Measurements from ENCODE around the gene ZBTB32.
"Not testable (repeated sequence)": the region's sequence is repeated elsewhere in the genome, so short reads cannot be mapped to it uniquely, and the experiment has no call there.

The ZBTB32 gene

DNA sequence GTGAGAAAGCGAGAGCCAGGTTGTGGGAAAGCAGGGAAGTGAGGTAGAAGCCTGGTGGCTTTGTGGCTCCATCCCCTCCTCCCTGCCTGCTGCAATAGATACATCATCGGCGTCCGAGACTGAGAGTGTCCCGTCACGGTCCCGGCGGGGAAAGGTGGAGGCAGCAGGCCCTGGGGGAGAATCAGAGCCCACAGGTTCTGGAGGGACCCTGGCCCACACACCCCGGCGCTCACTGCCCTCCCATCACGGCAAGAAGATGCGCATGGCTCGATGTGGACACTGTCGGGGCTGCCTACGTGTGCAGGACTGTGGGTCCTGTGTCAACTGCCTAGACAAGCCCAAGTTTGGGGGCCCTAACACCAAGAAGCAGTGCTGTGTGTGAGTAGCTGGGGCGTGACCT is 18.5 kb downstream of the ZBTB32 start:
- no peak for DNase-seq

DNA sequence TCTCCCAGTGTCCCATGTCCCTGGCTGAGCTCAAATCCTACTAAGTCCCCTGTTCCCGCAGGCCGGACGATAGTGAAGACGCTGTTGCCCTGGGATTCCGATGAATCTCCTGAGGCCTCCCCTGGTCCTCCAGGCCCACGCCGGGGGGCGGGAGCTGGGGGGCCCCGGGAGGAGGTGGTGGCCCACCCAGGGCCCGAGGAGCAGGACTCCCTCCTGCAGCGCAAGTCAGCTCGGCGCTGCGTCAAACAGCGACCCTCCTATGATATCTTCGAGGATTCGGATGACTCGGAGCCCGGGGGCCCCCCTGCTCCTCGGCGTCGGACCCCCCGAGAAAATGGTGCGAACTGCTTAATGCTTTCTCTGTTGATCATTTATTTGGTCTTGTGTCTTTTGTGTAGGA is 19.3 kb downstream of the ZBTB32 start:
- no peak for DNase-seq

DNA sequence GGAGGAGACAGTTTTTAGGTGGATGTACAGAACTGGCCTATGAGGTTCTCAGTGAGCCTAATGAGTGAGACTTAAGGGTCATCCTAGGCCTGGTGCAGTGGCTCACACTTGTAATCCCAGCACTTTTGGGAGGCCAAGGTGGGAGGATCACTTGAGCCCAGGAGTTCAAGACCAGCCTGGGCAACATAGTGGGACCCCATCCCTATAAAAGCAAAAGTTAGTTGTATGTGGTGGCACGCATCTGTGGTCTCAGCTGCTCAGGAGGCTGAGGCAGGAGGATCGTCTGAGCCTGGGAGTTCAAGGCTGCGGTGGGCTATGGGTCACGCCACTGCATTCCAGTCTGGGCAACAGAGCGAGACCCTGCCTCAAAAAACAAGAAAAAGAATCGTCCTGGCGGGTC is 19.8 kb downstream of the ZBTB32 start:
- DNase-seq: not testable (repeated sequence)

DNA sequence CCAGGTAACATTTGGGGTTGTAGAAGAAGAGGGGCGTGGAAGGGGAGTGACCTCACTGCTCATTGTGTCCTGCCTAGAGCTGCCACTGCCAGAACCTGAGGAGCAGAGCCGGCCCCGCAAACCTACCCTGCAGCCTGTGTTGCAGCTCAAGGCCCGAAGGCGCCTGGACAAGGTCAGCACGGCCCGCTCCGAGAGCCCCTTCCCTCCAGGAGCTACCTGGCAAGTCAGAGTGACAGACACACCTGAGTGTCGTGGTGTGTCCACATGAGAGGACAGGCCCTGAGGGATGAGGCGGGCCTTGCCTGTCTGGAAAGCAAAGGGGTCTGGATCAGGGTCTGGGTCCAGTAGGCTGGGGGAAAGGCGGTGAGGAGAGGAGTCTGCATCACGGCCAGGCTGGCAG is 20.2 kb downstream of the ZBTB32 start:
- DNase-seq: no peak

DNA sequence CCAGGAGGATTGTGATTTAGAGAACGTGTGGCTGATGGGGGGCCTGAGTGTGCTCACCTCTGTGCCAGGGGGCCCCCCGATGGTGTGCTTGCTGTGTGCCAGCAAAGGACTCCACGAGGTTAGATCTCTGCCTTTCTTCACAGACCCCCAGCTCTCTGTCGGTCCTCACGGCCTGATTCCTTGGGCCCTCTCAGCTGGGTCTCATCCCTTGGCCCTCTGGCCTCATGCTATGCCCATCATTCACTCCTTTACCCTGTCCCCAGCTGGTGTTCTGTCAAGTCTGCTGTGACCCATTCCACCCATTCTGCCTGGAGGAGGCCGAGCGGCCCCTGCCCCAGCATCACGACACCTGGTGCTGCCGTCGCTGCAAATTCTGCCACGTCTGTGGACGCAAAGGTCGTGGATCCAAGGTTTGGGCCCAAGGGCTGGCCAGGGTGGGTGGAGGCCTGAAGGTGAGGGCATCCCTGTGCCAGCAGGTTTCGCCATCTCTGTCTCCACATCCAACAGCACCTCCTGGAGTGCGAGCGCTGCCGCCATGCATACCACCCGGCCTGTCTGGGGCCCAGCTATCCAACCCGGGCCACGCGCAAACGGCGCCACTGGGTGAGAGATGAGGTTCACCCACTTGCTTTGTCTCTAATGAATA is 21.0 kb downstream of the ZBTB32 start:
- no peak for DNase-seq

DNA sequence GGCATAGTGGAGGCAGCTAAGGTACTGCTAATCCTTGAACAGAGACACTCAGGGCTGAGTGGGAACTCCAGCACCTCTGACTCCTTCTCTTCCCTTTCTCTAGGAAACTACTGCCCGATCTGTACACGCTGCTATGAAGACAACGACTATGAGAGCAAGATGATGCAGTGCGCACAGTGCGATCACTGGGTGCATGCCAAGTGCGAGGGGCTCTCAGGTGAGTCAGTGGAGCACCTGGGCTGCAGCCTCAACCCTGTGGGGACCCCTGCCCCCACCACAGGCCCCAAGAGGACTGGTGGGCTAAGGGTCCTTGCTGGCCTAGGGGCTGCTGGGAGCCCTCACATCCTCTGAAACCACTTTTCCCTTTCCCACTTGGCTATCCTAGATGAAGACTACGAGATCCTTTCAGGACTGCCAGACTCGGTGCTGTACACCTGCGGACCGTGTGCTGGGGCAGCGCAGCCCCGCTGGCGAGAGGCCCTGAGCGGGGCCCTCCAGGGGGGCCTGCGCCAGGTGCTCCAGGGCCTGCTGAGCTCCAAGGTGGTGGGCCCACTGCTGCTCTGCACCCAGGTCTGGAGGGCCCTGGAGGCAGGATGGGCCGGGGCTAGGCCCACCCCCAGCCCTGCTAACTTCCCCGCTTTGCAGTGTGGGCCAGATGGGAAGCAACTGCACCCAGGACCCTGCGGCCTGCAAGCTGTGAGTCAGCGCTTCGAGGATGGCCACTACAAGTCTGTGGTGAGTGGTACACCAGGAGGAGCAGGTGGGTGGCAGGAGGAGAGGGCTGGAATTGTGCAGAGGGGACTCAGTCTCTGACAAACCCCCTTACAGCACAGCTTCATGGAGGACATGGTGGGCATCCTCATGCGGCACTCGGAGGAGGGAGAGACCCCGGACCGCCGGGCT is 22.9 kb downstream of the ZBTB32 start:
- no peak for DNase-seq

DNA sequence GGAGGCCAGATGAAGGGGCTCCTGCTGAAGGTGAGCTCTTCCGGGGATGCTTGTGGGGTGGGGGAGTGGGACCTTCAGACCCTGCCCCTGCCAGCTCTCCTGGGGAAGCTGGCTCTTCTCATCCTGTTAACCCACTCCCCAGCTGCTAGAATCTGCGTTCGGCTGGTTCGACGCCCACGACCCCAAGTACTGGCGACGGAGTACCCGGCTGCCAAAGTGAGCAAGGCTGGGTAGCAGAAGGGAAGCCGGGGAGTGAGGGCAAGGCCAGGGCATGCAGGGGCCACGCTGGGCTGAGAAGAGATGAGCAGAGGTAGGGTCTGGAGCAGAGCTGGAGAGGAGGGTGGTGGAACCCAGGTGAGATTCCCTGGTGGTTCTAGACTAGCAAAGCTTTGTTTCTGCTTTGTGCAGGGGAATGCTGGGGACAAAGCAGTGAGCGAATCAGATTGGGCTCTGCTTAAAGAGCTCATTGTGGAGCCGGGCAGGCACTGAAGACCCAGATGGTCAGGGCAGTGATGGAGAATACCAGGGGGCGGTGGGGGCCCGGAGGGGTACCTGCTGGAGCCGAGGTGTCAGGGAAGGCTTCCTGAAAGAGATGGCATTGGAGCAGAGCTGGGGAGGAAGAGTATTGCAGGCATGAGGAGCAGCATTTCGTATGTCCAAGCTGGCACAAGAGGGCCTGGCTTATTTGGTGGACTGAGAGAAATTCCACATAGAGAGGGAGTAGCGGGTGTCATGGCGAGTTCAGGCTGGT is 23.8 kb downstream of the ZBTB32 start:
- no peak for DNase-seq

DNA sequence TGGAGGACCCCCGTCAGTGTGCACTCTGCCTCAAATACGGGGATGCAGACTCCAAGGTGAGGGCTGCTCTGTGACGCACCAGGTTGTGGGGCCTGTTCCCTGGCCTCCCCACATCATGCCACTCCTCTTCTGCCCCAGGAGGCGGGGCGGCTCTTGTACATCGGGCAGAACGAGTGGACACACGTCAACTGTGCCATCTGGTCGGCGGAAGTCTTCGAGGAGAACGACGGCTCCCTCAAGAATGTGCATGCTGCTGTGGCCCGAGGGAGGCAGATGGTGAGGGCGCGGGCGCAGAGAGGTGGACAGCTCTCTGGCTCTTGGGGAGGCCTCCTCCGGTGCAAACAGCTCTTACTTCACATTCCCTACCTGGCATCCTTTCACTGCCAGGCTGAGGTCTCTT is 24.7 kb downstream of the ZBTB32 start:
- DNase-seq: no peak

DNA sequence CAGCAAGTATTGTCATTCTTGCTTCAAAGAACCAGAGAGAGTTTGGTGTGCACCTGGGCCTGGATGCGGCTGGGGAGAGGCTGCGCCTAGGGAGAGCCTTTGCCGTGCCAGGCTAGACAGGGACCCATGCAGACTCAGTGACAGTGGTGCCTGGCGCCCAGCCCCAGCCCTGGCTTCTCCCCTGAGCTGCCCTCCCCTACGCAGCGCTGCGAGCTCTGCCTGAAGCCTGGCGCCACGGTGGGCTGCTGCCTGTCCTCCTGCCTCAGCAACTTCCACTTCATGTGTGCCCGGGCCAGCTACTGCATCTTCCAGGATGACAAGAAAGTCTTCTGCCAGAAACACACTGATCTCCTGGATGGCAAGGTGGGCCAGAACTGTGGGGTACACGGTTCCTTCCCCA is 25.4 kb downstream of the ZBTB32 start:
- DNase-seq: no peak

DNA sequence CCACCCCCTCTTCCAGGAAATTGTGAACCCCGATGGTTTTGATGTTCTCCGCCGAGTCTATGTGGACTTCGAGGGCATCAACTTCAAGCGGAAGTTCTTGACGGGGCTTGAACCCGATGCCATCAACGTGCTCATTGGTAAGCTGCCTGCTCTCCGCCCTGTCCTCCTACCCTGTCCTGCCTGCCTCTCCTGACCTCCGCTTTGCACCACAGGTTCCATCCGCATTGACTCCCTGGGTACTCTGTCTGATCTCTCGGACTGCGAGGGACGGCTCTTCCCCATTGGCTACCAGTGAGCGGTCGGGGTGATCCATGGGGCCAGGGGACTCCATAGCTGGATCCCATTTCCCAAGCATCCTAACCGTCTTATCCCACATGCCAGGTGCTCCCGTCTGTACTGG is 26.0 kb downstream of the ZBTB32 start:
- no peak for DNase-seq

DNA sequence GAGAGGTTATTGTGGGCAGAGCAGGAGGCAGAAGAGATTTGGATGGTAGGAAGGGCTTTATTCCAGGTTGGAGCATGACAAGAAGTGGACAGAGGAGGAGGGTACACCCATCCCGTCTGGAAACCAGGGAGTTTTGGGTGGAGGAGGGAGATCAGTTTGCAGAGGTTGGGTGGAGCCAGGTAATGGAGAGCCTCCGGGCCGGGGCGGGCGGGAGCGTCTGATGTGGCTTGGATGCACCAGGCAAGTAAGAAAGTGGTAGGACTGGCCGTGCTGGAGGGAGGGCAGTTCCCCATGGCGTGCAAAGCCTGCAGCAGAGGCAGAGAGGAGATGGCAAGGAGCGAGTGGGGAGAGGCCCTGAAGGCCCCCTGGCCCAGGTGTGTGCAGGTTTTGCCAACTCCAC is 27.0 kb downstream of the ZBTB32 start:
- DNase-seq: no peak

DNA sequence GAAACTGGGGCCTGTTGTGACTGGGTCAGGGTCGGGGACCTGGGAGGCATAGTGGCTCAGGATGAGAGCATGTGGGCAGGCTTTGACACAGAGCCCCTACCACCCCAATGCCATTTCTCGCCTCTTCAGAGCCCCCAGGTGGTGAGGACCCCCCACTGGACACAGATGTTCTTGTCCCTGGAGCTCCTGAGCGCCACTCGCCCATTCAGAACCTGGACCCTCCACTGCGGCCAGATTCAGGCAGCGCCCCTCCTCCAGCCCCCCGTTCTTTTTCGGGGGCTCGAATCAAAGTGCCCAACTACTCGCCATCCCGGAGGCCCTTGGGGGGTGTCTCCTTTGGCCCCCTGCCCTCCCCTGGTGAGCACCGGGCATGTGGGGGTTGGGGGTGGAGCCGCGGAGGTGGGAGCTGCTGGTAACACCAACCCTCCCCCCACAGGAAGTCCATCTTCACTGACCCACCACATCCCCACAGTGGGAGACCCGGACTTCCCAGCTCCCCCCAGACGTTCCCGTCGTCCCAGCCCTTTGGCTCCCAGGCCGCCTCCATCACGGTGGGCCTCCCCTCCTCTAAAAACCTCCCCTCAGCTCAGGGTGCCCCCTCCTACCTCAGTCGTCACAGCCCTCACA is 27.5 kb downstream of the ZBTB32 start:
- DNase-seq: no peak

DNA sequence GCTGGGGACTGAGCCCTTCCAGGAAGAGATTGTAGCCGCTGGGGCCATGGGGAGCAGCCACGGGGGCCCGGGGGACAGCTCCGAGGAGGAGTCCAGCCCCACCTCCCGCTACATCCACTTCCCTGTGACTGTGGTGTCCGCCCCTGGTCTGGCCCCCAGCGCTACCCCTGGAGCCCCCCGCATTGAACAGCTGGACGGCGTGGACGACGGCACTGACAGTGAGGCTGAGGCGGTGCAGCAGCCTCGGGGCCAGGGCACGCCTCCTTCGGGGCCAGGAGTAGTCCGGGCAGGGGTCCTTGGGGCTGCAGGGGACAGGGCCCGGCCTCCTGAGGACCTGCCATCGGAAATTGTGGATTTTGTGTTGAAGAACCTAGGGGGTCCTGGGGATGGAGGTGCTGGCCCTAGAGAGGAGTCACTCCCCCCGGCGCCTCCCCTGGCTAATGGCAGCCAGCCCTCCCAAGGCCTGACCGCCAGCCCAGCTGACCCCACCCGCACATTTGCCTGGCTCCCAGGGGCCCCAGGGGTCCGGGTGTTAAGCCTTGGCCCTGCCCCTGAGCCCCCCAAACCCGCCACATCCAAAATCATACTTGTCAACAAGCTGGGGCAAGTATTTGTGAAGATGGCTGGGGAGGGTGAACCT is 28.3 kb downstream of the ZBTB32 start:
- no peak for DNase-seq

DNA sequence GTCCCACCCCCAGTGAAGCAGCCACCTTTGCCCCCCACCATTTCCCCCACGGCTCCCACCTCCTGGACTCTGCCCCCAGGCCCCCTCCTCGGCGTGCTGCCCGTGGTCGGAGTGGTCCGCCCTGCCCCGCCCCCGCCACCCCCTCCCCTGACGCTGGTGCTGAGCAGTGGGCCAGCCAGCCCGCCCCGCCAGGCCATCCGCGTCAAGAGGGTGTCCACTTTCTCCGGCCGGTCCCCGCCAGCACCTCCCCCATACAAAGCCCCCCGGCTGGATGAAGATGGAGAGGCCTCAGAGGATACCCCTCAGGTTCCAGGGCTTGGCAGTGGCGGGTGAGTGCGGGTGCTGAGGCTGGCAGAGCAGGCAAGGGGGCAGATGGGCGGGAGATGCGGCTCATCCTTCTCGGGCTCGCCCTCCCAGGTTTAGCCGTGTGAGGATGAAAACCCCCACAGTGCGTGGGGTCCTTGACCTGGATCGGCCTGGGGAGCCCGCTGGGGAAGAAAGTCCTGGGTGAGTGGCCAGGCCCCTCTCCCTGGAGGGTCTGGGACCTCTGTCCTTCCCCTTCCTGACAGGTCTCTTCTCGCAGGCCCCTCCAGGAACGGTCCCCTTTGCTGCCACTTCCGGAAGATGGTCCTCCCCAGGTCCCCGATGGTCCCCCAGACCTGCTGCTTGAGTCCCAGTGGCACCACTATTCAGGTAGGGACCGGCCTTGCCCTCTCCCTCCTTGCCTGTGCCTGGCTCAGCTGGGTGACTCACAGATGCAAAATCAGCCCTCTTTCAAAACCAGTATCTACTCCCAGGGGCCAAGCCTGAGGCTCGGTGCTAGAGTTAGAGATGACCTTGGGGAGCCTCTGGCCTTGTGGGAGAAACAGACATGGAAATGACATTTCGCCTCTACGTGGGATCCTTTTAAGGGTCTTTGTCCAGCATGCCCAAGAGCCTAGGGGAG is 29.1 kb downstream of the ZBTB32 start:
- no peak for DNase-seq

DNA sequence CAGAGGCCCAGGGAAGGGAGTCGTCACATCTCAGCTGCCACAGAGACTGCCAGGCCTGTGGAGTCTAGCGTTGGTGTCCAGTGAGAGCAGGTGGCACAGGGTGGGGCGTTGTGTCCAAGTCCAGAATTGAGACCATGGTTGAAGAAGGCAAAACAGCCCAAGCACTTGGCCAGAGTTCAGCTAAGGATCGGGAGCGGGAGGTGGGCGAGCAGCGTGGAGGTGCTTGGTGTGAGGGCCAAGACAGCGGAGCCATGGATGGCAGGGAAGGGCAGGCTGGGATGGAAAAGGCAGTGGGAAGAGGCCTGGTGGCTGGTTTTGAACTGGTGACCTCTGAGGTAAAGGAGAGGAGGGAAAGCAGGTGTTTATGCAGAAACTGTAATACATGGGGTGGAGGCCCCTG is 29.9 kb downstream of the ZBTB32 start:
- no peak for DNase-seq

DNA sequence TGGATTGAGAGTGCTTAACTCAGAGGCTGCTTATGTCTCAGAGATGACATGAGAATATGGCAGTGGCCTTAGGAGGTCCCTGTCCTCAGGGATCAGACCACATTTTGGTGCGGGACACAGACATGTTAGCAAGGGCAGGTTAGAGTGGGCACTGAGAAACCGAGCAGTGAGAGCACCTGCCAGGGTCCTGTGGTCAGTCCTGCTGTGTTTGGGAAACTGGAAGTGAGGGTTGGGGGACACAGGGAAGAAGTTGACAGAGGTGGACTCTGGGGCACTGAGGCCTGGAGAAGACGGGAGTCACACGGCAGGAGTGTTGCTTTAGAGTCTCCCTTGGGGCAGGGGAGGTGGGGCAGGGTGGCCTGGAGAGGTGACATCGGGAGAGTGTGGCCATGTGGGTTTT is 30.5 kb downstream of the ZBTB32 start:
- DNase-seq: no peak

DNA sequence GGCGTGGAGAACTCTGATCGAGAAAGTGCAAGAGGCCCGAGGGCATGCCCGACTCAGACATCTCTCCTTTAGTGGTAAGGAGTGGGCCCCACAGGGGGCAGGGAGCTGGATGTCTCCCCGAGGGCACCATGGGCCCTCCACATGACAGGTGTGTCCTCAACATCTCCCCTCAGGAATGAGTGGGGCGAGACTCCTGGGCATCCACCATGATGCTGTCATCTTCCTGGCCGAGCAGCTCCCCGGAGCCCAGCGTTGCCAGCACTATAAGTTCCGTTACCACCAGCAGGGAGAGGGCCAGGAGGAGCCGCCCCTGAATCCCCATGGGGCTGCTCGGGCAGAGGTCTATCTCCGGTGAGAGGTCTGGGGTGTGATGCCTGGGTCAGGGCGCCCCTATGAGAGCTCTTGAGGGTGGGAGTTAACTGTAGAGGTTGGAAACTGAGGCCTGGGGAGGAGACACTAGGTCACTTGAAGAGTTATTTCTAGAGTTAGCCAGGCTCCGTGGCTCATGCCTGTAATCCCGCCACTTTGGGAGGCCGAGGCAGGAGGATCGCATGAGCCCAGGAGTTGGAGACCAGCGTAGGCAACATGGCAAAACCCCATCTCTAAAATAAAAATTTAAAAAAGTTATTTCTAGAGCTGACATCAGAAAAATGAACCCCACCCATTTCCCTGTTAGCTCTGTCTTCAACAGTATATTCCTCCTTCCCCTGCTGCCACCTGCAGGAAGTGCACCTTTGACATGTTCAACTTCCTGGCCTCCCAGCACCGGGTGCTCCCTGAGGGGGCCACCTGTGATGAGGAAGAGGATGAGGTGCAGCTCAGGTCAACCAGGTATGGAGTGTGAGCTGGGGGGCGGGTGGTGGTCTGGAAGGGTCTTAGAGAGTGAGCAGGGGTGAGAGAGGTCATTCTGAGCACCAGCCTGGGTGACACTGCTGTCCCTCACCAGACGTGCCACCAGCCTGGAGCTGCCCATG is 32.8 kb downstream of the ZBTB32 start:
- DNase-seq: peak; percentile 36

DNA sequence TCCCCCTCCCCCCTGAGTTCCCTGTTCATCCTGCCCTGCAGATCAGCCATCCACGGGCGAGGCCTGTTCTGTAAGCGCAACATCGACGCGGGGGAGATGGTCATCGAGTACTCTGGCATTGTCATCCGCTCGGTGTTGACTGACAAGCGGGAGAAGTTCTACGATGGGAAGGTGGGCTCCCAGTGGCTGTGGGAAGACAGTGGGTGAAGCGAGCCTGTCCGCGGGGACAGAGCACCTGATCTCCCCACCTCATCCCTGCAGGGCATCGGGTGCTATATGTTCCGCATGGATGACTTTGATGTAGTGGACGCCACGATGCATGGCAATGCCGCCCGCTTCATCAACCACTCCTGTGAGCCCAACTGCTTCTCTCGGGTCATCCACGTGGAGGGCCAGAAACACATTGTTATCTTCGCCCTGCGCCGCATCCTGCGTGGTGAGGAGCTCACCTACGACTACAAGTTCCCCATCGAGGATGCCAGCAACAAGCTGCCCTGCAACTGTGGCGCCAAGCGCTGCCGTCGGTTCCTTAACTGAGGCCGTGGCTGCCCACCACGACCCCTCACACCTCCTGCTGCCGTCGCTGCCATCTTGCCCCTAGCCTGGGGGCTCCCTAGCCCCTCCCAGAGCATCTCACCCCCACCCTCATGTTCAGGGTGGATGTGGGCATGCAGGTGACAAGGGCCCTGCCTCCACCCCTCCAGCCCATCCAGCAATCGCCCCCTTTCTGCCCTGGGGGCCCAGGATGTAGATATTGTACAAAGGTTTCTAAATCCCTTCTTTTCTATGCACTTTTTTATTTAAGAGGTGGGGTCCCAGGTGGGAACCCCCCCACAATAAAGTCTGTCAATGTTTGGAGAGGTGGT is 33.9 kb downstream of the ZBTB32 start:
- no peak for DNase-seq

DNA sequence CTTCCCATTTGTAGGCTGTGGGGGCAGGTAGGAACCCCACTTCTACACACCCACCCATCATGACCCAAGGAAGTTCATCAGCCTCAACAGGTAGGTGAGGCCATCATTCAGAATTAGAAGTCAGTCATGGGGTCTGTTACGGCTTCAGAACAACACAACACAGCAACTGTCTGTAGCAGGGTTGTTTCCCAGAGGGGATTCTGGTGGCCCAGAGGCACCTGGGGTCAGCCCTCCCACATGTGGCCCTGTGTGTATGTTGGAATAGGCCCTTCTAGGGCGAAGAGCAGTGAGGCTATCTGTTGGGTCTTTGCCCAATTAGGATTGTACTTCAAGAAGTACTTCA is 34.5 kb downstream of the ZBTB32 start:
- DNase-seq: no peak

All from CD4-positive, alpha-beta T cell treated with Interleukin-21 for 1 hour (primary cell).